Measurements from ENCODE around the gene BCAN. TPM values are rescaled to one million over a fixed set of nuclear protein-coding genes. Genes with fewer than 3 reads are reported as not detected.

BCAN gene
- total and polyA plus RNA-seq, 2 of the 4 experiments (the other 2 are of a cell fraction), result 0.07 TPM; not detected in 1

GRCh38 chr1:156616463-156616862 lies 25.5 kb upstream of the BCAN start:
- no peak overlapping the region for H2AFZ ChIP-seq (replicated peaks; ENCODE audit: low read length, poor library complexity)
- no peak overlapping the region for H4K91ac ChIP-seq (ENCODE audit: insufficient read depth, low read depth, low read length)
- H3K27ac ChIP-seq (ENCODE audit: insufficient read depth, low read length), result no peak overlapping the region
- no peak overlapping the region for H2BK20ac ChIP-seq (ENCODE audit: low read depth, low read length)
- dilution Hi-C loops (cut with HindIII; ENCODE audit: low sequenced_read_pairs, unreplicated experiment) (no loop called here), in situ Hi-C loops (cut with MboI; ENCODE audit: low sequenced_read_pairs) (no loop called here), intact Hi-C loops (cut with micrococcal nuclease) (no loop called here)
- H2BK15ac ChIP-seq (ENCODE audit: low read depth, low read length), result no peak overlapping the region
- peaks cover 4% of the 10 kb centered on the region; the same call in 1 of the 2 replicates for H3K4me1 ChIP-seq (ENCODE audit: control insufficient read depth, insufficient read depth, low read length)
- no peak overlapping the region for H4K8ac ChIP-seq (ENCODE audit: low read depth in 2 of 2, low read length in 2 of 2)
- no peak overlapping the region for H2BK120ac ChIP-seq (ENCODE audit: low read depth, low read length)
- no peak overlapping the region for H3K4ac ChIP-seq (ENCODE audit: low read depth, low read length)
- no peaks in the 10 kb centered on the region for H3K9me3 ChIP-seq (ENCODE audit: control insufficient read depth, insufficient read depth, low read length)
- no peak overlapping the region for H3K18ac ChIP-seq (ENCODE audit: low read depth, low read length)
- no peak overlapping the region for H3K14ac ChIP-seq (replicated peaks; ENCODE audit: low read depth, low read length)
- no peak overlapping the region for H3K4me3 ChIP-seq (ENCODE audit: insufficient read depth, low read depth, low read length)
- no TSS peak for BruUV-seq (replicated peaks)
- TF ChIP-seq, protein P1, sequence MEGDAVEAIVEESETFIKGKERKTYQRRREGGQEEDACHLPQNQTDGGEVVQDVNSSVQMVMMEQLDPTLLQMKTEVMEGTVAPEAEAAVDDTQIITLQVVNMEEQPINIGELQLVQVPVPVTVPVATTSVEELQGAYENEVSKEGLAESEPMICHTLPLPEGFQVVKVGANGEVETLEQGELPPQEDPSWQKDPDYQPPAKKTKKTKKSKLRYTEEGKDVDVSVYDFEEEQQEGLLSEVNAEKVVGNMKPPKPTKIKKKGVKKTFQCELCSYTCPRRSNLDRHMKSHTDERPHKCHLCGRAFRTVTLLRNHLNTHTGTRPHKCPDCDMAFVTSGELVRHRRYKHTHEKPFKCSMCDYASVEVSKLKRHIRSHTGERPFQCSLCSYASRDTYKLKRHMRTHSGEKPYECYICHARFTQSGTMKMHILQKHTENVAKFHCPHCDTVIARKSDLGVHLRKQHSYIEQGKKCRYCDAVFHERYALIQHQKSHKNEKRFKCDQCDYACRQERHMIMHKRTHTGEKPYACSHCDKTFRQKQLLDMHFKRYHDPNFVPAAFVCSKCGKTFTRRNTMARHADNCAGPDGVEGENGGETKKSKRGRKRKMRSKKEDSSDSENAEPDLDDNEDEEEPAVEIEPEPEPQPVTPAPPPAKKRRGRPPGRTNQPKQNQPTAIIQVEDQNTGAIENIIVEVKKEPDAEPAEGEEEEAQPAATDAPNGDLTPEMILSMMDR (conservative IDR thresholded peaks at IDR 0.05; ENCODE audit: low read depth, low read length), result 0 out of 2 replicates have a peak, but pooled peaks have one; percentile 2
- TF ChIP-seq BHLHE40 (IDR thresholded peaks at IDR 0.05; ENCODE audit: low read depth, low read length) (no peak), MXI1 (IDR thresholded peaks at IDR 0.05; ENCODE audit: borderline replicate concordance, low read depth, low read length) (no peak)
- no peaks in the 10 kb centered on the region for H3K9me1 ChIP-seq (ENCODE audit: insufficient read depth, low read length)
- ChIA-PET CTCF (no interaction called here), POLR2A (ENCODE audit: unreplicated experiment) (no interaction called here)
- ATAC-seq (ENCODE audit: low read depth) (peak; percentile 42), DNase-seq (peak; percentile 45)
- H4K20me1 ChIP-seq (ENCODE audit: insufficient read depth, low read length), result no peaks in the 10 kb centered on the region
- H3K56ac ChIP-seq (ENCODE audit: extremely low read depth, insufficient read depth, low read length), result no peak overlapping the region
- H3K79me1 ChIP-seq (ENCODE audit: low read depth in 1 of 2, low read length in 2 of 2), result no peaks in the 10 kb centered on the region
- H2BK5ac ChIP-seq (ENCODE audit: low read depth, low read length, poor library complexity, severe bottlenecking), result no peak overlapping the region
- no peak overlapping the region for H3K9ac ChIP-seq (ENCODE audit: low read depth, low read length)
- H3K23ac ChIP-seq (ENCODE audit: low read depth, low read length), result 0 out of 2 replicates have a peak overlapping the region, but pooled peaks have one; percentile 31
- WGBS, 2 experiments (ENCODE audit: extremely low coverage in 2 of 2, insufficient read length in 1 of 2), result no CpG with 5 or more reads among the region's 5 CpGs
- H3K27me3 ChIP-seq (ENCODE audit: control insufficient read depth, insufficient read depth, low read length), result peaks cover 62% of the 10 kb centered on the region
- H3K4me2 ChIP-seq (ENCODE audit: low read depth, low read length), result no peak overlapping the region; the same call in 1 of the 2 replicates
- H2AK9ac ChIP-seq (replicated peaks; ENCODE audit: low read depth, low read length, poor library complexity), result no peak overlapping the region
- no peak overlapping the region for H4K5ac ChIP-seq (ENCODE audit: low read depth, low read length)
- H2AK5ac ChIP-seq (ENCODE audit: low read depth, low read length), result no peak overlapping the region
- no peaks in the 10 kb centered on the region for H3K36me3 ChIP-seq (ENCODE audit: control insufficient read depth, insufficient read depth, low read length)

Measured in IMR-90 (cell line).